Activated naive CD8-positive, alpha-beta T cell treated with anti-CD3 and anti-CD28 coated beads, Interleukin-2, amount 10 ng/mL, durations not matched to agents 7 days and 5 days (primary cell): ENCODE results near the gene TMEM267. TPM values are rescaled to one million over a fixed set of nuclear protein-coding genes. Genes with fewer than 3 reads are reported as not detected.
"Not testable (repeated sequence)": the region's sequence is repeated elsewhere in the genome, so short reads cannot be mapped to it uniquely, and the experiment has no call there.

ENCODE experiments used
- ATAC-seq: fragments of 150-1000 bp; cut with Tn5 transposase; one replicate; pipeline ENCODE4 v1.10.0; 2021; ENCODE audit warnings: low read depth, moderate library complexity
- POLR2A ChIA-PET: fragments of 350-600 bp; sonication (Branson Sonifier 250); formaldehyde crosslinking; loops from one replicate; lab custom pipeline; 2021; ENCODE audit warnings: antibody characterized with exemption; lab: Charles Lee
- DNase-seq: peaks from one replicate; pipeline ENCODE4 v3.0.0; 2021
- H3K27ac Mint-ChIP-seq: one replicate; pipeline ENCODE4 v1.8.0; 2022; ENCODE audit warnings: mild to moderate bottlenecking, mixed read lengths
- H3K27me3 Mint-ChIP-seq: one replicate; pipeline ENCODE4 v1.8.0; 2022; ENCODE audit warnings: mild to moderate bottlenecking, moderate library complexity, mixed read lengths
- H3K36me3 Mint-ChIP-seq: one replicate; pipeline ENCODE4 v1.8.0; 2021; ENCODE audit warnings: mild to moderate bottlenecking, mixed read lengths
- H3K4me1 Mint-ChIP-seq: one replicate; pipeline ENCODE4 v1.8.0; 2021; ENCODE audit warnings: mixed read lengths
- H3K4me3 Mint-ChIP-seq: one replicate; pipeline ENCODE4 v1.8.0; 2022; ENCODE audit warnings: mild to moderate bottlenecking, moderate library complexity, mixed read lengths
- H3K9me3 Mint-ChIP-seq: one replicate; pipeline ENCODE4 v1.8.0; 2021; ENCODE audit warnings: mixed read lengths
- total RNA-seq, 2 experiments: library from RNA; stranded (reverse); gene quantifications; one replicate each; pipeline ENCODE4 v1.2.3, GENCODE V29; 2021

Gene TMEM267
- total RNA-seq, 2 experiments from 2014 or later: 13.6 to 19.8 TPM

GRCh38 chr5:43432486-43433375, 50.9 kb downstream of the TMEM267 start:
- H3K27ac Mint-ChIP-seq: no peak overlapping the region
- H3K9me3 Mint-ChIP-seq: peaks cover 2% of the 10 kb centered on the region
- POLR2A ChIA-PET: no interaction called here
- H3K4me1 Mint-ChIP-seq: no peaks in the 10 kb centered on the region
- H3K4me3 Mint-ChIP-seq: no peak overlapping the region
- ATAC-seq (no peak), DNase-seq (no peak)
- no peaks in the 10 kb centered on the region for H3K27me3 Mint-ChIP-seq
- no peaks in the 10 kb centered on the region for H3K36me3 Mint-ChIP-seq

DNA sequence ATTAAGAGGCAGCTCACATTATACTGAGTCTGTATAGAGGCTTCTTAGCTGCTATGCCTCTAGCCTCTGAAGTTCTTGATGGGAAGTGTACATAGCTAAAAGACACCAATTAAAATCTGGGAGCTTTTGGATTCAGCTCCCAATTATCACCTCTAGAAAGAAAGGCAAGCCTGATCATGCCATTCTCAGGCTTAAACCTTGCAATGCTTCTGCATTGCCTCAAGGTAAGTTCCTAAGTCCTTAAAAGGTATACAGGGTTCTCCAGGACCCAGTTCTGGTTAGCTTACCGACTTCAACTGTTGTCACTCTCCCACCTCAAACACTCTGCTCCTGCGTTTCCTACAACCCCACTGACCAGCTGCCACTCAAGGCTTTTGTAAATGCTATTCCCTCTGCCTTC, 54.0 kb downstream of the TMEM267 start:
- no peak for ATAC-seq
- POLR2A ChIA-PET: interaction anchor here (0.5 kb wide), 1 partner anchor 51 kb away, joined by 4 read pairs; no protein-coding TSS in a partner anchor

DNA sequence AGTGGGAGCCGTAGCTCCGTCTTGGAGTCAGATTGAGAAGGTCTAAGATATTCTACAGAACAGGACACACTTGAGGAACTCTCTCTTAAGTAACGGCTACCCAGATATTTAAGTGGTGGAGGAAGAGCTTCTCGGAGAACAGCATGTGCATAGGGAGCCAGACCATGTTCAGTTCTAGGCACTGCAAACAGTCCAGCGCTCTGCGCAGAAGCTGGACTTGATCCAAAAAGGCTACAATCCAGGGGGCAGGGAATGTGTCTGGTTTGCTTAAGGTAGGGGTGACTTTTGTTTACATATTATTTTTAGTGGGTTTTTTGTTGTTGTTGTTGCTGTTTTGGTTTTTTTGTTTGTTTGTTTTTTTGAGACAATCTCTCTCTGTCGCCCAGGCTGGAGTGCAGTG, 54.6 kb downstream of the TMEM267 start:
- ATAC-seq (no peak), DNase-seq (no peak)
- Mint-ChIP-seq H3K4me3 (no peak overlapping the region), H3K27ac (no peak overlapping the region), H3K36me3 (no peaks in the 10 kb centered on the region), H3K4me1 (no peaks in the 10 kb centered on the region), H3K27me3 (peaks cover 3% of the 10 kb centered on the region), H3K9me3 (no peaks in the 10 kb centered on the region)
- POLR2A ChIA-PET: interaction anchor here (0.5 kb wide), 1 partner anchor 52 kb away, joined by 4 read pairs; no protein-coding TSS in a partner anchor

More for the DNA sequence above, 54.0 kb downstream of the TMEM267 start:
- H3K9me3 Mint-ChIP-seq: no peaks in the 10 kb centered on the region
- H3K27ac Mint-ChIP-seq: no peak overlapping the region
- H3K4me3 Mint-ChIP-seq: no peak overlapping the region
- no peaks in the 10 kb centered on the region for H3K36me3 Mint-ChIP-seq
- peaks cover 3% of the 10 kb centered on the region for H3K27me3 Mint-ChIP-seq
- no peak for DNase-seq
- no peaks in the 10 kb centered on the region for H3K4me1 Mint-ChIP-seq

DNA sequence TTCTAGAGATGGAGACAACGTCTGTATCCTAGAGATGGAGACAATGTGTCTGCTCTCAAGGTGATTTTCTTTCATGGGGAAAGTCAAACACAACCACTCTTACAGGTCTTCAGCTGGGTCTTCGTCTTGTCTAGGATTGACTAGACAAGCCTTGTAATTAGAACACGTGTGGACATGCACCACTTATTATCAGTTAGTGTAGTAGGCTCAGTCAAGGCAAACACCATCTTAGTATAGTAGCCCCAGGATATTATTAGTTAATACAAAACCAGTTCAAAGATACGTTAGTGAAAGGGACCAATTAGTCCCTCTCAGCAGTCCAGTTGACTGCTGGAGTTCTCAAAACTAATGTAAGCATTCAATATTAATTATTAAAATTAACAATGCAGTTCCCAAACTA, 56.4 kb downstream of the TMEM267 start:
- no peak for DNase-seq
- H3K27ac Mint-ChIP-seq: no peak overlapping the region
- H3K4me3 Mint-ChIP-seq: no peak overlapping the region
- H3K4me1 Mint-ChIP-seq: no peaks in the 10 kb centered on the region
- peaks cover 3% of the 10 kb centered on the region for H3K27me3 Mint-ChIP-seq
- no peaks in the 10 kb centered on the region for H3K9me3 Mint-ChIP-seq
- H3K36me3 Mint-ChIP-seq: no peaks in the 10 kb centered on the region
- POLR2A ChIA-PET: no interaction called here
- no peak for ATAC-seq

- Mint-ChIP-seq H3K36me3 (no peaks in the 10 kb centered on the region), H3K27me3 (peaks cover 3% of the 10 kb centered on the region), H3K9me3 (no peaks in the 10 kb centered on the region), H3K27ac (no peak overlapping the region), H3K4me3 (no peak overlapping the region), H3K4me1 (no peaks in the 10 kb centered on the region)
- ATAC-seq (no peak), DNase-seq (no peak)
- POLR2A ChIA-PET: no interaction called here
These were observed 57.7 kb downstream of the TMEM267 start for GRCh38 chr5:43425983-43426382.

DNA sequence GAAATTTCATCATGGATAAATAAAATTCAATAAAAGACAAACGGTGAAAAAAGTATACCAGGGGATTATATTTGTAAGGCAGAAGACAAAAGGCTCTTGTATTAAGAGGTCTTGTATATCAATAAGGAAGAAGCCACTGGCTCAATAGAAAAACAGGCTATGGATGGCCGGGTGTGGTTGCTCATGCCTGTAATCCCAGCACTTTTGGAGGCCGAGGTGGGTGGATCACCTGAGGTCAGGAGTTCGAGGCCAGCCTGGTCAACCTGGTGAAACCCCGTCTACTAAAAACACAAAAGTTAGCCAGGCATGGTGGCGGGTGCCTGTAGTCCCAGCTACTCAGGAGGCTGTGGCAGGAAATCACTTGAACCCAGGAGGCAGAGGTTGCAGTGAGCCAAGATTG, 60.6 kb downstream of the TMEM267 start:
- ATAC-seq, H3K9me3 Mint-ChIP-seq, DNase-seq, H3K4me1 Mint-ChIP-seq, POLR2A ChIA-PET, H3K36me3 Mint-ChIP-seq, H3K27me3 Mint-ChIP-seq, H3K27ac Mint-ChIP-seq, H3K4me3 Mint-ChIP-seq: not testable (repeated sequence)

- no peaks in the 10 kb centered on the region for H3K36me3 Mint-ChIP-seq
- H3K4me3 Mint-ChIP-seq: no peak overlapping the region
- peaks cover 3% of the 10 kb centered on the region for H3K27me3 Mint-ChIP-seq
- H3K9me3 Mint-ChIP-seq: no peaks in the 10 kb centered on the region
- POLR2A ChIA-PET: interaction anchor here (0.5 kb wide), 1 partner anchor 311 kb away, joined by 3 read pairs; no protein-coding TSS in a partner anchor
- no peaks in the 10 kb centered on the region for H3K4me1 Mint-ChIP-seq
- H3K27ac Mint-ChIP-seq: no peak overlapping the region
- ATAC-seq: no peak
- no peak for DNase-seq
These were observed 61.5 kb downstream of the TMEM267 start for GRCh38 chr5:43422143-43422542.

DNA sequence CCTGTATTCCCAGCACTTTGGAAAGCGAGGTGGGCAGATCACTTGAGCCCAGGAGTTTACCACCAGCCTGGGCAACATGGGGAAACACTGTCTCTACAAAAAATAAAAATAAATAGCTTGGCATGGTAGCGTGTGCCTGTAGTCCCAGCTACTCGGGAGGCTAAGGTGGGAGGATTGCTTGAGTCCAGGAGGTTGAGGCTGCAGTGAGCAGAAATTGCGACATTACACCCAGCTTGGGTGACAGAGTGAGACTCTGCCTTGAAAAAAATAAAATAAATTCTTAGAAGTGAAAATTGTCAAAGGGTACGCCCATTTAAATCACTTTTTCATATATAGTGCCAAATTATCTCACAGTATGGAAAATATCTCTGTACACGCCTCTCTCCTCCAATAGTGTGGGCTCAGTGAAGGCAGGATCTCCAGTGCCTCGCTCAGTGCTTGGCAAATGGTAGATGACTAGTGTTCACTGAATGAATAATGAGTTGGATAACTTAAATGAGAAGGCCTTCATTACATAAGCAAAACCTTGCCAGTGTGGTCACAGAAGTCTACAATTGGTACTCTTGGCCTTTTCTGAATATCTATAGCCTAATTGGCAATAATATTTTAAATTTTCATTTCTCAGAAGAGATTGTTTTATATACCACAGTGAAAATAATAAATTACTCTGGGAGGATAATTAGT, 62.1 kb downstream of the TMEM267 start:
- H3K4me1 Mint-ChIP-seq: peaks cover 2% of the 10 kb centered on the region
- no peak overlapping the region for H3K4me3 Mint-ChIP-seq
- no peaks in the 10 kb centered on the region for H3K9me3 Mint-ChIP-seq
- ATAC-seq (no peak), DNase-seq (no peak)
- no peaks in the 10 kb centered on the region for H3K36me3 Mint-ChIP-seq
- POLR2A ChIA-PET: no interaction called here
- H3K27ac Mint-ChIP-seq: no peak overlapping the region
- peaks cover 3% of the 10 kb centered on the region for H3K27me3 Mint-ChIP-seq

- H3K4me1 Mint-ChIP-seq: peaks cover 2% of the 10 kb centered on the region
- H3K27ac Mint-ChIP-seq: no peak overlapping the region
- DNase-seq (no peak), ATAC-seq (no peak)
- H3K36me3 Mint-ChIP-seq: no peaks in the 10 kb centered on the region
- H3K4me3 Mint-ChIP-seq: no peak overlapping the region
- POLR2A ChIA-PET: no interaction called here
- peaks cover 6% of the 10 kb centered on the region for H3K27me3 Mint-ChIP-seq
- no peaks in the 10 kb centered on the region for H3K9me3 Mint-ChIP-seq
These were observed 63.4 kb downstream of the TMEM267 start for GRCh38 chr5:43420241-43420640.

- Mint-ChIP-seq H3K9me3 (no peaks in the 10 kb centered on the region), H3K36me3 (no peaks in the 10 kb centered on the region), H3K4me3 (no peak overlapping the region), H3K27me3 (peaks cover 3% of the 10 kb centered on the region), H3K4me1 (peaks cover 2% of the 10 kb centered on the region), H3K27ac (no peak overlapping the region)
- POLR2A ChIA-PET: no interaction called here
- ATAC-seq (no peak), DNase-seq (no peak)
These were observed 65.1 kb downstream of the TMEM267 start for GRCh38 chr5:43418561-43418960.

- no peaks in the 10 kb centered on the region for H3K36me3 Mint-ChIP-seq
- DNase-seq (no peak), ATAC-seq (no peak)
- no peak overlapping the region for H3K4me3 Mint-ChIP-seq
- H3K9me3 Mint-ChIP-seq: no peaks in the 10 kb centered on the region
- peaks cover 3% of the 10 kb centered on the region for H3K27me3 Mint-ChIP-seq
- POLR2A ChIA-PET: no interaction called here
- H3K4me1 Mint-ChIP-seq: peaks cover 2% of the 10 kb centered on the region
- H3K27ac Mint-ChIP-seq: no peak overlapping the region
These were observed 66.8 kb downstream of the TMEM267 start for GRCh38 chr5:43416803-43417394.

DNA sequence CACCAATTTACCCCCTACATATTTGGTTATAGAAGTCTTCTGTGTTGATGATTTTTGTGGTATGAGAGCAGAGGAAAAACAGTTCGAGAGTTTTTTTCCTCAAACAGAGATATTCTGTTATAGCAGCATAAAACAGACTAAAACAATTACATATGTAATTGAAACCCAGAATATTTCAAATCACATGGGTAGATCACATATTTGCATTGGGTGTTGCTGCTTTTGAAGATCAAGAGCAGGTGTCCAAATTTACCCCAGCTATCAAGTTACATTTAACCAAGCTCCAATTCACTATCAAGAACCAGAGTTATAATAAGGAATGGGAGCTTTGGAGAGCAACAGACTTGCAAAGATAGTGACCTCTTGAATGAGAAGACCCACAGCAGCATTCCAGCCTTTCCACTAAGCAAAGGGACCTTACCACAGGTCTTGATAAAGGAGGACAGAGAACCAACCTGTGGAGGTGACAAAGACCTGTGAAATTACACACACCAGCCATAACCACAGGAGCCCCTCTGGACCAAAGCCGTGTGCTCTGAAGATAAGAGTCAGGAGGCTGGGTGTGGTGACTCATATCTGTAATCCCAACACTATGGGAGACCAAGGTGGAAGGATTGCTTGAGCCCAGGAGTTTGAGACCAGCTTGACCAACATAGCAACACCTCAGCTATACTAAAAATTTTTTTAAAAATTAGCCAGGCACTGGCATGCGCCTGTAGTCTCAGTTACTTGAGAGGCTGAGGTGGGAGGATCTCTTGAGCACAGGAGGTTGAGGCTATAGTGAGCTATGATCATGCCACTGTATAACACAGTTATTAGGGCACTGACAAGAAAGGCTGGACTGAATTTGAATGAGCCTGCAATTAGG, 67.5 kb downstream of the TMEM267 start:
- peaks cover 2% of the 10 kb centered on the region for H3K4me1 Mint-ChIP-seq
- no peaks in the 10 kb centered on the region for H3K36me3 Mint-ChIP-seq
- DNase-seq: no peak
- POLR2A ChIA-PET: no interaction called here
- H3K27me3 Mint-ChIP-seq: peaks cover 3% of the 10 kb centered on the region
- H3K27ac Mint-ChIP-seq: no peak overlapping the region
- H3K4me3 Mint-ChIP-seq: no peak overlapping the region
- ATAC-seq: no peak
- no peaks in the 10 kb centered on the region for H3K9me3 Mint-ChIP-seq

- H3K4me1 Mint-ChIP-seq: peaks cover 2% of the 10 kb centered on the region
- peaks cover 3% of the 10 kb centered on the region for H3K27me3 Mint-ChIP-seq
- no peaks in the 10 kb centered on the region for H3K9me3 Mint-ChIP-seq
- no peak overlapping the region for H3K4me3 Mint-ChIP-seq
- H3K27ac Mint-ChIP-seq: no peak overlapping the region
- POLR2A ChIA-PET: no interaction called here
- no peaks in the 10 kb centered on the region for H3K36me3 Mint-ChIP-seq
- ATAC-seq (no peak), DNase-seq (no peak)
These were observed 69.7 kb downstream of the TMEM267 start for GRCh38 chr5:43413966-43414365.
